ENCODE results near the gene ZCCHC14.
"Not testable (repeated sequence)": the region's sequence is repeated elsewhere in the genome, so short reads cannot be mapped to it uniquely, and the experiment has no call there.

The ZCCHC14 gene

DNA sequence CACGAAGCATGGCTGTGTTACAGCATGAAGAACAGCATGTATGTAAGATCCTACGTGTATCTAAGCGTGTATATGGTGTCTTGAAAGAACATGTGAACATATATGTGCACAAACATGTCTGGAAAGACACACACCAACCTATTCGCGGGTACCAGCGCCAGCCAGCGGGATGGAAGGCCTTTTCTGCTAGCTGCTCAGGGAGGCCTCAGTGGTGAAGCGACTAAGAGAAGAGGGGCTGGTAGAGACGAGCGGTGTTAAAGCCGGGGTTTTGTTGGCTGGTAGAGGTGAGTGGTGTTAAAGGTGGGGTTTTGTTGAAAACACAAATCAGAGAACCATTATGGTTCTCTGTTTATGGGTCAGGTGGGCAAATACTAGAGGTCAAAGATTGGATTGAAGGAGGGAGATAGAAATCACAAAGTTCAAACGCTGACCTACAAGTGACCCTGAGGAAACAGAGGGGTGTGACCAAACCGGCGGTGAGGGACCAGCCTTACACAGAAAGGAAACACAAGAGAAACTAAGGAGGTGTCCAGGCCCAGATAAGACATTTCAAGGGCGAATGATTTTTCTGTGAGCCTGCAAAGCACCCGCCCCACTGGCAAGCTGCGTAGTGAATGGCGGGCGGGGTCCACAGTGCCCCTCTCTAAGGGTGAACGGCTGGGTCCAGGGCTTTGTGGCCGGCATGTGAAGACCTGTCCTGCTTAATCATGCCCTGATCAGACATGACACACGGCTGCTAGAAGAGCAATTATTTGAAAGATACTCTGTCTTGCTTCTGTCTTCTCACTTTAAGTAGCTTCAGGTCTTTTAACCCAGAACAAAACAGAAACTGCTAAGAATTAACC is 8.1 kb downstream of the ZCCHC14 start:
- no peak overlapping the region for H3K4me3 ChIP-seq (ENCODE audit: low read depth in 1 of 2, low read length in 2 of 2)
- no peaks in the 10 kb centered on the region for H3K27me3 ChIP-seq (ENCODE audit: control insufficient read depth in 1 of 2, insufficient read depth in 2 of 2, low read length in 2 of 2)
- H3K9me3 ChIP-seq (ENCODE audit: low read length), result no peaks in the 10 kb centered on the region
- H3K27ac ChIP-seq (ENCODE audit: low read depth, low read length), result no peak overlapping the region
- peak overlapping the region; percentile 44 for H3K9ac ChIP-seq (ENCODE audit: low read length)
- no peaks in the 10 kb centered on the region for H3K36me3 ChIP-seq (ENCODE audit: insufficient read depth, low read length)
- H3K4me1 ChIP-seq (ENCODE audit: insufficient read depth, low read length), result peaks cover 45% of the 10 kb centered on the region

DNA sequence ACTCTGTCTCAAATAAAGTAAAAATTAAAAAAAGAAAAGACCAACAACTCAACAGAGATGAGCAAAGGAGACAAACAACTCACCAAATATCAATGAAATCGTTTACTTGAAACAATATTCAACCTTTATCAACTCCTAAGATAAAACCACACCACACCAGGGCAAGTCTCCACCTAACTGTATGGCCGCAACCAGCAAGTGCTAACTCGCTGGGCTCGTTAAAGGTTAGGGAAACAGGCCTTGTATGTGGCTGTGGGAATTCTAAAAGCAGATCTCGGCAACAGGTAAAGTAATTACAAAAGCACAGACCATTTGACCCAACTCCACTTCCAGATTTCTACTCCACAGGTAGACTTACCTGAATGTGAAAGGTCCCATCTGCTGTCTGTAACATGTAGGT is 9.3 kb downstream of the ZCCHC14 start:
- Histone ChIP-seq H3K4me1 (ENCODE audit: insufficient read depth, low read length) (peaks cover 39% of the 10 kb centered on the region), H3K36me3 (ENCODE audit: insufficient read depth, low read length) (no peaks in the 10 kb centered on the region), H3K9me3 (ENCODE audit: low read length) (no peaks in the 10 kb centered on the region), H3K27me3 (ENCODE audit: control insufficient read depth in 1 of 2, insufficient read depth in 2 of 2, low read length in 2 of 2) (no peaks in the 10 kb centered on the region), H3K4me3 (ENCODE audit: low read depth in 1 of 2, low read length in 2 of 2) (no peak overlapping the region), H3K9ac (ENCODE audit: low read length) (no peak overlapping the region), H3K27ac (ENCODE audit: low read depth, low read length) (no peak overlapping the region)

DNA sequence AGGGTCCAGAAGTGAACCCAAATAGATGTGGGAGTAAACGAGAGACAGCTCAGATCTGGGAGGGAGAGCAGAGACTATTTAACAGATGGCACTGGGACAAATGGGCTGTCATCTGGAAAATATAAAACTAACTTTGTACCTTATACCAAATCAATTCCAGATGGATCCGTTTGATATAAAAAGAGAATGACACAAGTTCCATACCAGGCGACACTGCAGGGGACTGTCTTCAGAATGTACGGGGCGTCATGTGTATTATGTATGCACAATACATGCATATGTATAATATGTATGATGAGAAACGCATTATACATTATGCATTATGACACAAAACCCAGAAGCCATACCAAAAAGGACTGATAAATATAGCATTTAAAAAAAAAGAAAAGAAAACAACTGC is 10.2 kb downstream of the ZCCHC14 start:
- H3K27me3 ChIP-seq (ENCODE audit: control insufficient read depth in 1 of 2, insufficient read depth in 2 of 2, low read length in 2 of 2); H3K27ac ChIP-seq (ENCODE audit: low read depth, low read length); H3K36me3 ChIP-seq (ENCODE audit: insufficient read depth, low read length); H3K9me3 ChIP-seq (ENCODE audit: low read length); H3K4me3 ChIP-seq (ENCODE audit: low read depth in 1 of 2, low read length in 2 of 2); H3K9ac ChIP-seq (ENCODE audit: low read length): not testable (repeated sequence)
- peaks cover 36% of the 10 kb centered on the region for H3K4me1 ChIP-seq (ENCODE audit: insufficient read depth, low read length)

DNA sequence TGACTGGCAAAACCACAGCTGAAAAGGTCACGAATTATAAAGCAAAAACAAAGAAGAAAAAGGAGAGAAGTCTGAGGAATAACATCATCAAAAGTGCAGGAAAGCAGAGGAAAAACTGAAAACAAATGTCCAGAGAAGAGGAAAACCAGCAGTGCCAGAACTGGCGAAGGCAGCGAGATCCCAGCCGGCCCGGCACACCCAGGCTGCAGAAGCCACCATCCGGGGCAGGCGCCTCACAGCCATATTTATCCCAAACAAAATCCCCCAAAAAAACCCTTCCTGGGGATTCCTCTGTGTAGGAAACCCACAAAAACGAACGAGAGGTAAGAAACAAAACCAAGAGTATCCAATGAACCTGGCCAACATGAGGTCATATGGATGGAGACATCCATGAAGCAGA is 10.6 kb downstream of the ZCCHC14 start:
- H3K36me3 ChIP-seq (ENCODE audit: insufficient read depth, low read length), result no peaks in the 10 kb centered on the region
- H3K4me1 ChIP-seq (ENCODE audit: insufficient read depth, low read length), result peaks cover 32% of the 10 kb centered on the region
- no peaks in the 10 kb centered on the region for H3K27me3 ChIP-seq (ENCODE audit: control insufficient read depth in 1 of 2, insufficient read depth in 2 of 2, low read length in 2 of 2)
- H3K4me3 ChIP-seq (ENCODE audit: low read depth in 1 of 2, low read length in 2 of 2), result no peak overlapping the region
- H3K27ac ChIP-seq (ENCODE audit: low read depth, low read length), result no peak overlapping the region
- no peaks in the 10 kb centered on the region for H3K9me3 ChIP-seq (ENCODE audit: low read length)
- H3K9ac ChIP-seq (ENCODE audit: low read length), result no peak overlapping the region

DNA sequence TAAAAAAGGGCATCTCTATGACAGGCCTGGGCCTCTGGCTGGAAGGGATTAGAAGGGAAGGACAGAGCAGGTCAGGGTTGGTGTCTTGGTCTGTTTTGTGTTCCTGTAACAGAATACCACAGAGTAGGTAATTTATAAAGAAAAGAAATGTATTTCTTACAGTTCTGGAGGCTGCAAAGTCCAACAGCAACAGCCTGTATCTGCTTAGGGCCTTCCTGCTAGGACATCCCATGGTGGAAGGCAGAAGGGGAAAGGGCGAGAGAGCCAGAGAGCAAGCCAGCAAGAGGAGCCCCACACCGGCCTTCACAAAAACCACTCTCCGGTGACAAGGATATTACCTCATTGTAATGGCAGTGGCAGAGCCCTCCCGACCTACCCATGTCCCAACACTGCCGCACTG is 11.1 kb downstream of the ZCCHC14 start:
- H3K27me3 ChIP-seq (ENCODE audit: control insufficient read depth in 1 of 2, insufficient read depth in 2 of 2, low read length in 2 of 2); H3K27ac ChIP-seq (ENCODE audit: low read depth, low read length); H3K9me3 ChIP-seq (ENCODE audit: low read length); H3K36me3 ChIP-seq (ENCODE audit: insufficient read depth, low read length); H3K9ac ChIP-seq (ENCODE audit: low read length); H3K4me3 ChIP-seq (ENCODE audit: low read depth in 1 of 2, low read length in 2 of 2): not testable (repeated sequence)
- H3K4me1 ChIP-seq (ENCODE audit: insufficient read depth, low read length), result peaks cover 27% of the 10 kb centered on the region

DNA sequence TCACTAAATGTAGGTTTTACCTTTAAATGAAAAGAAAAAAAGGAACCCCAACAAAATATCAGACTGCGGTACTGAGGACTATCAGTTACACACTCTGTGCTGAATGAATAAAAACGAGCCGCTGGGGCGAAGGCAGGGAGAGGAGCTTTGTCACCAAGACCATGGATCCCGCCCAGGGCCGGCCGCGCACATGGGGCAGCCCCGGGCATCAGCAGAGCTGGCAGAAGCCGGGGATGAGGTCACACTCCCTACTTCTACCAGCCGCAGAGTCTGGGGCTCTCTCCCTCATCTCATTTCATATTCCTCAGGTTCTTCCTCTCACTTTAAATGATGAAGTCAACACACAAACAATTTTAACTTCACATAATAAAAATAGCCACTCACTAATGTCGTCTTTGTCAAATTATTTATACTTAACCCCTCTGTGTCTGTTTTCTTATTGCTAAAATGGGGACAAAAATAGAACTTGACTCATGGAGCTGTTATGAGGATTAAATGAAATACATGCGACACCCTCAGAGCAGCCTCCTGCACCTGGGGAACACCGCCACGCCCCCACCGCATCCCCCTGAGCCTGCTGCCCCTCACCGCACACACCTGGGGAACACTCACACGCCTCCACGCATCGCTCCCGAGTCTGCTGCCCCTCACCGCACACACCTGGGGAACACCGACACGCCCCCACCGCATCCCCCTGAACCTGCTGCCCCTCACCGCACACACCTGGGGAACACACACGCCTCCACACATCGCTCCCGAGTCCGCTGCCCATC is 15.4 kb downstream of the ZCCHC14 start:
- H3K27me3 ChIP-seq (ENCODE audit: control insufficient read depth in 1 of 2, insufficient read depth in 2 of 2, low read length in 2 of 2); H3K9ac ChIP-seq (ENCODE audit: low read length); H3K27ac ChIP-seq (ENCODE audit: low read depth, low read length); H3K9me3 ChIP-seq (ENCODE audit: low read length); H3K4me3 ChIP-seq (ENCODE audit: low read depth in 1 of 2, low read length in 2 of 2): not testable (repeated sequence)
- peaks cover 28% of the 10 kb centered on the region for H3K4me1 ChIP-seq (ENCODE audit: insufficient read depth, low read length)
- peaks cover 10% of the 10 kb centered on the region for H3K36me3 ChIP-seq (ENCODE audit: insufficient read depth, low read length)

DNA sequence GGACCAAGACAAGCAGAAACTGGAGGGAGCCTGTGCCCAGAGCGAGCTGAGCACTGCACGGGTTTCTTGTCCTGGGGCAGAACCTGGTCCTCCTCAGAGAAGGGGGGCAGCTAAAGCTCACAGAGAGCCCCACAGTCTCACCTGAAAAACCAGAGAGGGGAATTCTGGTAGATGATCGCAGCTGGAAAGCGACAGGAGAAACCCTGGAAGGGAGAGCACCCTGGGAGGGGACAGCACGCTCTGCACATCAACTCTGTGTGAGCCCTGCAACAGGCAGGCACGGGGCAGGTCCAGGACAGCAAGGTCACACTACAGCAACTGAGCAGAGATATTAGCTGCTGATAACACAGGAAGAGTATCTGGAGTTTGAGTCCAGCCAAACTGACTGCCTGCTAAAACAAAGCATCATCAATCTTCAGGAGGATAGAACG is 18.2 kb downstream of the ZCCHC14 start:
- H3K9me3 ChIP-seq (ENCODE audit: low read length), result no peaks in the 10 kb centered on the region
- no peak overlapping the region for H3K27ac ChIP-seq (ENCODE audit: low read depth, low read length)
- H3K27me3 ChIP-seq (ENCODE audit: control insufficient read depth in 1 of 2, insufficient read depth in 2 of 2, low read length in 2 of 2), result no peaks in the 10 kb centered on the region
- H3K4me3 ChIP-seq (ENCODE audit: low read depth in 1 of 2, low read length in 2 of 2), result no peak overlapping the region
- H3K36me3 ChIP-seq (ENCODE audit: insufficient read depth, low read length), result peaks cover 10% of the 10 kb centered on the region
- H3K9ac ChIP-seq (ENCODE audit: low read length), result no peak overlapping the region
- peaks cover 37% of the 10 kb centered on the region for H3K4me1 ChIP-seq (ENCODE audit: insufficient read depth, low read length)

DNA sequence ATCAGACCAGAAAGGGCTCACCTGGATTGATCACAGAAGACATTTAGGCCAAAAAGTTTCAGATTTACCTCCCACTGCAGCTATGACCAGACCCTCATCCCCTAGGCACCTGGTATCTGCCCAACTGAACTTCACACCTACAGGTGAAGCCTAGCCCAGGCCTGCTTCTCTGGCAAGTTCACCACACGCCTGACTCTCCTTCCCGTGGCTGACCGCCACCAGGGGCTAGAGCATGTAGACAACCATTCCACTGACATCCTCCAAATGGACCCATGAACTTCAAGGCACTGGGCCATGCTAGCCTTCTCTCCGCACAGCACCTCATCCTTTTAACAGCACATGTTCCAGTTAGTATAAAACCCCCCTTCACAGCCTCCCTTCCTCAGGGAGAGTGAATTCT is 18.8 kb downstream of the ZCCHC14 start:
- Histone ChIP-seq H3K4me3 (ENCODE audit: low read depth in 1 of 2, low read length in 2 of 2) (no peak overlapping the region), H3K27me3 (ENCODE audit: control insufficient read depth in 1 of 2, insufficient read depth in 2 of 2, low read length in 2 of 2) (no peaks in the 10 kb centered on the region), H3K9me3 (ENCODE audit: low read length) (no peaks in the 10 kb centered on the region), H3K27ac (ENCODE audit: low read depth, low read length) (no peak overlapping the region), H3K9ac (ENCODE audit: low read length) (no peak overlapping the region), H3K4me1 (ENCODE audit: insufficient read depth, low read length) (peaks cover 37% of the 10 kb centered on the region), H3K36me3 (ENCODE audit: insufficient read depth, low read length) (peaks cover 10% of the 10 kb centered on the region)

DNA sequence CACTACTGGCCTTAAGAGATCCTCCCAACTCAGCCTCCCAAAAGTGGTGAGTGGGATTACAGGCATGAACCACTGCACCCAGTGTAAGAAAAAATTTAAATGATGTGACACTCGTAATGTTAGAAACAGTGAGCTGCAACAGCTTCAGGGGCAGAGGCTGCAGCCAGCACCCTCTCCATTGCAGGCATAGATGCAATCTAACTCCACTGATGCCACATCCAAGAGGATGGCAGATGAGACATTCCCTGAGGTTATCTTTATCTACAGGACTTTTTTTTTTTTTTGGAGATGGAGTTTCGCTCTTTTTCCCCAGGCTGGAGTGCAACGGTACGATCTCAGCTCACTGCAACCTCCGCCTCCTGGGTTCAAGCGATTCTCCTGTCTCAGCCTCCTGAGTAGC is 19.9 kb downstream of the ZCCHC14 start:
- H3K27ac ChIP-seq (ENCODE audit: low read depth, low read length), result no peak overlapping the region
- peaks cover 10% of the 10 kb centered on the region for H3K36me3 ChIP-seq (ENCODE audit: insufficient read depth, low read length)
- H3K27me3 ChIP-seq (ENCODE audit: control insufficient read depth in 1 of 2, insufficient read depth in 2 of 2, low read length in 2 of 2), result no peaks in the 10 kb centered on the region
- no peak overlapping the region for H3K9ac ChIP-seq (ENCODE audit: low read length)
- H3K4me3 ChIP-seq (ENCODE audit: low read depth in 1 of 2, low read length in 2 of 2), result no peak overlapping the region
- peaks cover 42% of the 10 kb centered on the region for H3K4me1 ChIP-seq (ENCODE audit: insufficient read depth, low read length)
- no peaks in the 10 kb centered on the region for H3K9me3 ChIP-seq (ENCODE audit: low read length)

DNA sequence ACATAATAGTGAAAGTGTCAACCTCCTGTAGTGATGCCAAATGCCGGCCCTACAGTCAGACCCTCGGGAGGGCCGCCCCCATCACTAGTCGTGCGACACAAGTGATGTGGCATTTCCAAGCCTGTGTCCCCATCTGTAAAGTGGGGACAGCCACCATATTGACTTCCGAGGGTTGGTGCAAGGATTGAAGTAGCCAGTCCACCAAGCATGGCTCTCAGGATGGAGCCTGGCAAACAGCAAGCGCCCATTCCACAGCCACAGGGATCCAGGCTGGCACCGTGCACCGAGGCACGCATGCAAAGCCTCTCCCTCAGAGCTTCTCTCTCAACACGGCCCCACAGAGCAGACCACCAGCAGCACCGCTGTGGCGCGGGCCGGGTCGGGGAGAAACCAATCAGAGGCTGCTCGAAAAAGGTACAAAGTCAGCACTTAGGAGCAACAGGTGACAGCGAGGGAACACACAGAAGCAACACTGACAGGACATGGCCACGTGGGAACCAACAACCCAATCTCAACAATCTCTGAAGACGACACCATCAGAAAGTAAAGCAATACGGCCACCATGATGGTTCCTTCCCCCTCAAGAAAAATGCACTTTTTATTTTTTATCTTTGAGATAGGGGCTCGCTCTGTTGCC is 20.6 kb downstream of the ZCCHC14 start:
- no peak overlapping the region for H3K27ac ChIP-seq (ENCODE audit: low read depth, low read length)
- no peaks in the 10 kb centered on the region for H3K9me3 ChIP-seq (ENCODE audit: low read length)
- peaks cover 46% of the 10 kb centered on the region for H3K4me1 ChIP-seq (ENCODE audit: insufficient read depth, low read length)
- no peak overlapping the region for H3K9ac ChIP-seq (ENCODE audit: low read length)
- H3K36me3 ChIP-seq (ENCODE audit: insufficient read depth, low read length), result peaks cover 10% of the 10 kb centered on the region
- H3K4me3 ChIP-seq (ENCODE audit: low read depth in 1 of 2, low read length in 2 of 2), result no peak overlapping the region
- H3K27me3 ChIP-seq (ENCODE audit: control insufficient read depth in 1 of 2, insufficient read depth in 2 of 2, low read length in 2 of 2), result no peaks in the 10 kb centered on the region

DNA sequence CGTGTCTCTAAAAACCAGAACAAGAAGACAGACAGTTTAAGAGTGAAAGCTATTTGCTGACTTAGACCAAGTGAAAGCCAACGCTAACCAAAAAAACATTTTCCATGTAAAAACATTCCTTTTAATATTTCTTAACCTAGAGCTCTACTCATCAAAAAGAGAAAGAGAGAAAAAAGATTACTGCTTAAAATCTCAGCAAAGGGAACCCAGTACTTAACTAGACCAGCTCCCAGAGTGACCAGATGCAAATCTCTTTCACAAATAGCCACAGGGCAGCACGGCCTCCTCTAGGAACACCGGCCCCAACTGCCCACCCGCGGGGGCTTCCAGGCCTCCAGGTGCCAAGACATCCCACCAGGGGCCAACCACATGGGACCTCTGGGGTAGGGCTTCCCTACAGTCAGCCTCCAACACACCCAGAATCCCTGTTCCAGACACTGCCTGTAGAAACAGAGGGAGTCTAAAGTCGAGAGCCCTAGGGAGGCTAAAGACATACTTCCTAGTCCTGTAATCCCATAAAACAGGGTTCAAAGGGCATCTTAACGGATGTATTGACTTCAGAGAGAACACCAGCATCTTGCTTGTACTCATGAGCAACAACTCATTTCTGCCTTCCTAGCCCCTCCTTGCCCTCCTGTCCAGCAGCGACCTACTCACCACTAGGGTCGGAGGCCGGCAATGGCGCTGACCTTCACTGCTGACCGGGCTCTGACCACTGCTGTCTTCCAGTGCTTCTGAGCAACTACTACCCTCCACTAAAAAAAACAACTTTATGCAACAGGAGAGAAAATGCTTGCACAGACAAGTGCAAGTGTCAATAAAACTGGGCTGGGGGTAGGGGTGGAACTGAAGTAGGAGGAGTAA is 21.3 kb downstream of the ZCCHC14 start:
- H3K9ac ChIP-seq (ENCODE audit: low read length), result no peak overlapping the region
- peaks cover 52% of the 10 kb centered on the region for H3K4me1 ChIP-seq (ENCODE audit: insufficient read depth, low read length)
- no peak overlapping the region for H3K27ac ChIP-seq (ENCODE audit: low read depth, low read length)
- no peaks in the 10 kb centered on the region for H3K9me3 ChIP-seq (ENCODE audit: low read length)
- no peaks in the 10 kb centered on the region for H3K27me3 ChIP-seq (ENCODE audit: control insufficient read depth in 1 of 2, insufficient read depth in 2 of 2, low read length in 2 of 2)
- peaks cover 10% of the 10 kb centered on the region for H3K36me3 ChIP-seq (ENCODE audit: insufficient read depth, low read length)
- H3K4me3 ChIP-seq (ENCODE audit: low read depth in 1 of 2, low read length in 2 of 2), result no peak overlapping the region

All from muscle layer of colon (tissue), 2 donors.